ENCODE measurements around the gene TPBGL.

DNA sequence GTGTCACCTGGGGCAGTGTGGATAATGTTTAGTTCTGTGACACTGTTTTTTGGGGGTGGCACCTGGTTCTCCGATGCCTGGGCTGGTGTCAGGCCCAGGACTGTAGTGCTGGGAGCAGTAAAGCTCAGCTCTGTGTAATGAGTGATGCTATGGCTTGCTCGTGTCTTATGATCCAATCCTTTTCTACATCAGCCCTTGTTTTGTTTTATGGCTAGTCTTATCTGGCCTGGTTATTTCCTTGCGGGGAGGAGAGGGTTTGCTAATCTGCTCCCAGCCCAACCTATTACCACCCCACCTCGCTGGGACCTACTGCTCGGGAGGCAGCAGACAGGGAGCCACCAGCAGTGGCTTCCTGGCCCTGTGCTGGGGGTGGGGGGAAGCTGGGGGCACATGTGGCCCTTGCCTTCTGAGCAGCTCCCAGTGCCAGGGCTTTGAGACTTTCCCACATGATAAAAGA, 35.0 kb upstream of the TPBGL start:
- TF ChIP-seq, protein P1, sequence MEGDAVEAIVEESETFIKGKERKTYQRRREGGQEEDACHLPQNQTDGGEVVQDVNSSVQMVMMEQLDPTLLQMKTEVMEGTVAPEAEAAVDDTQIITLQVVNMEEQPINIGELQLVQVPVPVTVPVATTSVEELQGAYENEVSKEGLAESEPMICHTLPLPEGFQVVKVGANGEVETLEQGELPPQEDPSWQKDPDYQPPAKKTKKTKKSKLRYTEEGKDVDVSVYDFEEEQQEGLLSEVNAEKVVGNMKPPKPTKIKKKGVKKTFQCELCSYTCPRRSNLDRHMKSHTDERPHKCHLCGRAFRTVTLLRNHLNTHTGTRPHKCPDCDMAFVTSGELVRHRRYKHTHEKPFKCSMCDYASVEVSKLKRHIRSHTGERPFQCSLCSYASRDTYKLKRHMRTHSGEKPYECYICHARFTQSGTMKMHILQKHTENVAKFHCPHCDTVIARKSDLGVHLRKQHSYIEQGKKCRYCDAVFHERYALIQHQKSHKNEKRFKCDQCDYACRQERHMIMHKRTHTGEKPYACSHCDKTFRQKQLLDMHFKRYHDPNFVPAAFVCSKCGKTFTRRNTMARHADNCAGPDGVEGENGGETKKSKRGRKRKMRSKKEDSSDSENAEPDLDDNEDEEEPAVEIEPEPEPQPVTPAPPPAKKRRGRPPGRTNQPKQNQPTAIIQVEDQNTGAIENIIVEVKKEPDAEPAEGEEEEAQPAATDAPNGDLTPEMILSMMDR (IDR thresholded peaks at IDR 0.05), result no peak
- no peak for TF ChIP-seq POLR2A (IDR thresholded peaks at IDR 0.05)
